NCI-H146 (cell line): ENCODE results near the gene NPAS3.

Source experiments
- DNase-seq: peaks from one replicate; lab custom pipeline; 2025; lab: John Stamatoyannopoulos, UW

Gene NPAS3

GRCh38 chr14:33762161-33762851, 823.6 kb downstream of the NPAS3 start:
- no peak for DNase-seq

- DNase-seq, result no peak
These were observed 826.4 kb downstream of the NPAS3 start for GRCh38 chr14:33764876-33765650.

GRCh38 chr14:33767586-33768457, 829.1 kb downstream of the NPAS3 start:
- DNase-seq, result no peak

- no peak for DNase-seq
These were observed 829.8 kb downstream of the NPAS3 start for GRCh38 chr14:33768458-33768830.

- DNase-seq, result no peak
These were observed 834.7 kb downstream of the NPAS3 start for GRCh38 chr14:33773205-33774030.

GRCh38 chr14:33774161-33774560, 835.5 kb downstream of the NPAS3 start:
- no peak for DNase-seq

- no peak for DNase-seq
These were observed 836.2 kb downstream of the NPAS3 start for GRCh38 chr14:33774723-33775470.

- DNase-seq, result no peak
These were observed 838.2 kb downstream of the NPAS3 start for GRCh38 chr14:33776871-33777270.

- DNase-seq, result no peak
These were observed 839.0 kb downstream of the NPAS3 start for GRCh38 chr14:33777681-33778080.

- DNase-seq, result no peak
These were observed 841.4 kb downstream of the NPAS3 start for GRCh38 chr14:33780035-33780434.

GRCh38 chr14:33781236-33781635, 842.6 kb downstream of the NPAS3 start:
- no peak for DNase-seq

- DNase-seq, result no peak
These were observed 844.2 kb downstream of the NPAS3 start for GRCh38 chr14:33782923-33783322.

GRCh38 chr14:33786091-33786825, 847.6 kb downstream of the NPAS3 start:
- DNase-seq, result no peak

- peak; percentile 1 for DNase-seq
These were observed 849.5 kb downstream of the NPAS3 start for GRCh38 chr14:33788161-33788560.

GRCh38 chr14:33790996-33791395, 852.3 kb downstream of the NPAS3 start:
- no peak for DNase-seq

GRCh38 chr14:33792009-33792719, 853.5 kb downstream of the NPAS3 start:
- DNase-seq, result no peak

GRCh38 chr14:33792720-33793368, 854.2 kb downstream of the NPAS3 start:
- DNase-seq, result peak; percentile 35

- no peak for DNase-seq
These were observed 854.9 kb downstream of the NPAS3 start for GRCh38 chr14:33793398-33794110.
